ENCODE data around the gene STK35.

The STK35 gene

GRCh38 chr20:2164421-2164820 is 62.8 kb downstream of the STK35 start:
- no peak for TF ChIP-seq CTCF (IDR thresholded peaks at IDR 0.05; ENCODE audit: low read length, missing control alignments)
- no peak overlapping the region for H3K4me3 ChIP-seq (replicated peaks; ENCODE audit: low read depth, low read length)
- DNase-seq (ENCODE audit: low read depth), result no peak

DNA sequence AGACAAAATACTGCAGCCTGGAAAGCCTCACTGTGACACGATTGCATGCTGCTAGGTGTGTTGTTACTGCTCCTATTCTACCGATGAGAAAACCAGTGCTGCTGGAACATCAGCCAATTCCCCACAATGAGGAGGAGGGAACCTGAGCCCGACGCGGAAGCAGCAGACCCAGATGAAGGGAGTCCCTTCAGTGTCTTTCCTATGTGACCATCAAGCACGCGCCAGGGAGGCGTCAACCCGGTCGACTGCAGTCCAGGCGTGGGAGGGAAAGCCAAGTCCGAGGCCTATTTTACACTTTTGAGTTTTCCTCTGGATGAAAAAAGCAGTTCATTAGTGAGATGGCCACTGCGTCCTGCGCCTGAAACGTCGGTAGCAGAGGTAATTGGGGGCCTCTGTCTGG is 63.3 kb downstream of the STK35 start:
- no peak for TF ChIP-seq CTCF (IDR thresholded peaks at IDR 0.05; ENCODE audit: low read length, missing control alignments)
- DNase-seq (ENCODE audit: low read depth), result no peak
- no peak overlapping the region for H3K4me3 ChIP-seq (replicated peaks; ENCODE audit: low read depth, low read length)

- no peak overlapping the region for H3K4me3 ChIP-seq (replicated peaks; ENCODE audit: low read depth, low read length)
- DNase-seq (ENCODE audit: low read depth), result no peak
- no peak for TF ChIP-seq CTCF (IDR thresholded peaks at IDR 0.05; ENCODE audit: low read length, missing control alignments)
Measured at GRCh38 chr20:2165871-2166270, 64.2 kb downstream of the STK35 start.

GRCh38 chr20:2167112-2167511 is 65.5 kb downstream of the STK35 start:
- DNase-seq (ENCODE audit: low read depth), result no peak
- TF ChIP-seq CTCF (IDR thresholded peaks at IDR 0.05; ENCODE audit: low read length, missing control alignments), result no peak
- no peak overlapping the region for H3K4me3 ChIP-seq (replicated peaks; ENCODE audit: low read depth, low read length)

DNA sequence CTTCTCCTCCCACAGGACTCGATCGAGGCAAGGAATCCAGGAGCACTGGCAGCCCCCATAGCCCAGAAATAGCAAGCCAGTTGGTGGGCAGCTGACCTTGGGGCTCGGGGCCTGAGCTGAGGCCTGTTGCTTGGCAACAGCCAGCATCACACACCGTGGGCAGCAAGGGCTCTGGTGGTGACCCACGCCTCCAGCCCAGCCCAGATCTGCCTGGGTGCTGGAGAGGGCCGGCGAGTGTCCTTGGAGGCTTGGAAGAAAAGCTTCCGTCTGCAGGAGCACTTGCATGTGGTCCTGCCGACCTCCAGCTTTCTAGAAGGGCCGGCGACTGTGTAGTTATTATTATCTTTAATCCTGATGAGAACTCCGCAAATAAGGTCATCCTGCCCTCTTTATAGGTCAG is 67.3 kb downstream of the STK35 start:
- no peak for DNase-seq (ENCODE audit: low read depth)
- H3K4me3 ChIP-seq (replicated peaks; ENCODE audit: low read depth, low read length), result no peak overlapping the region
- no peak for TF ChIP-seq CTCF (IDR thresholded peaks at IDR 0.05; ENCODE audit: low read length, missing control alignments)

DNA sequence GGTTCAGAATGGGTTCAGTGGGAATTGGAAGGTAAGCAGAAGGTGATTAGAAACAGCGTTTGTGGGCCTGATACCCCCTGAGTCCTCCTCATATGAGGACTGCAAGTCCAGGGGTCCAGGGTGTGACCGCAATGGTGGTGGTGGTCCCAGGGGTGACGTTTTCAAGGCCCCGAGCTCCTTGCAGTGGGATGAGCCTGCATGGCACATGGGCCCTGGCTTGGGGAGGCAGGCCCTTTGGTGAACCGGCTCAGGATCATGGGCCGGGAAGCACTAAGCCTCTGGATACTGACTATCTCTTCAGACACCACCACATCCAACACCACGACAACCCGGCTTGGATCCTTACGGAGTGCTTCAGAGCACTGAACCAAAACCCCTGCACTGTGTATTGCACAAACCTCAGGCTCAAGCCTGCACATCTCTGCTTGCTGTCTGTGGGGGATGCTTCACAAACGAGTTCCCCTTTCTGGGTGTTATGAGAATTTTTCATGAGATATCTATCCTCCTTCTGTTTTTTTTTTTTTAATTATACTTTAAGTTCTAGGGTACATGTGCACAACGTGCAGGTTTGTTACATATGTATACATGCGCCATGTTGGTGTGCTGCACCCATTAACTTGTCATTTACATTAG is 67.9 kb downstream of the STK35 start:
- no peak for DNase-seq (ENCODE audit: low read depth)
- no peak overlapping the region for H3K4me3 ChIP-seq (replicated peaks; ENCODE audit: low read depth, low read length)
- no peak for TF ChIP-seq CTCF (IDR thresholded peaks at IDR 0.05; ENCODE audit: low read length, missing control alignments)

- H3K4me3 ChIP-seq (replicated peaks; ENCODE audit: low read depth, low read length), result no peak overlapping the region
- no peak for DNase-seq (ENCODE audit: low read depth)
- no peak for TF ChIP-seq CTCF (IDR thresholded peaks at IDR 0.05; ENCODE audit: low read length, missing control alignments)
Measured at GRCh38 chr20:2170404-2170803, 68.8 kb downstream of the STK35 start.

All from fibroblast of pulmonary artery (primary cell).